GM19438 (cell line): ENCODE results near the gene CUL7.
A peak's percentile ranks its signal among the peaks of the same experiment; 100 is the strongest.

Experiments
- ATAC-seq: cut with Tn5 transposase; IDR thresholded peaks from one replicate; pipeline ENCODE4 v1.9.1; 2021; ENCODE audit warnings: low read depth; ENCODE audit not compliant: unreplicated experiment

The CUL7 gene

DNA sequence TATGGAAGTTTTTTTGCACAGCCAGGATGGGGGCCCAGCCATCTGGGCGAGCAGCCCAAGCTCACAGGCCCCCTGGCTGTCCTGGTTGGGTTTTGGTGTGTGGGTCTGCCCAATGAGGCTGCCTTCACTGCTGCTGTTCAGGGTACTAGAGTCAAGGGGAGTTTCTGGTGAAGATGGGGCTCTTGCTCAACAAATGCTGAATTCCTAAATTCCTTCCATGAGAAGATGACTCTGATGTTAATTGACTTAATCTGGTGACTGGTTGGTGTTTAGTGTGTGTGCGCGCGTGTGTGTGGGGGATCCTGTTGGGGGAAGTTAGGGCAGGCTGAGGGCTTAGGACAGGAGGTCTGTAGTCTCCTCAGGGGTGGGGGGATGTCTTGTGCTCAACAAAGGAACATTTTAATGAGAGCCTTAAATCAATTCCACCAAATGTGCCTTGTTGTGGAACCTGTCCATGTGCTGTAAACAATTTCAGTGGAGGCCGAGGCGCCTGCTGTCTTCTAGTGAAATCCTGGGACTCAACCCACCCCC lies 24.4 kb upstream of the CUL7 start:
- ATAC-seq = no peak

DNA sequence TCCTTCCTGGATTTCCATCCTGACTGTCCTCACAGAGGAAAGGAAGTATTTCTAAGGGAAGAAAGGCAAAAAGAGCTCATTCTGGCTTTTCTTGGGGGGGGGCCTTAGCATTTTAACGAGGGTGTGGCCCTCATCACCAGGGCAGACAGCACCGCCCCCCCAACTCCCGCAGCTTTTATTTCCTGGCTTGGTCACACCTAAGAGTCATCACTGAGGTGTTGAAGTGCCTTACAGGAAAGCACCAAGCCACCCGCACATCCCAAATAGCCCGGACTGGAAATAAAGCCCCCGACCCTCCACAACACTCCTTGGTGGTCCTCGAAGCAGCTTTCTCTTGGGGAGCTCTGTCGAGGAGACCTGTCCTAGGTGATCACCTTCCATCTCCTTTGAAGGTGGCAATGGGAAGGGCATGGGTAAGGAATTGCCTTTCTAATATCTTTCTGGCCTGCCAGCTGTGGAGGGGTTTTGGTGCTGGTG lies 23.7 kb upstream of the CUL7 start:
- no peak for ATAC-seq

DNA sequence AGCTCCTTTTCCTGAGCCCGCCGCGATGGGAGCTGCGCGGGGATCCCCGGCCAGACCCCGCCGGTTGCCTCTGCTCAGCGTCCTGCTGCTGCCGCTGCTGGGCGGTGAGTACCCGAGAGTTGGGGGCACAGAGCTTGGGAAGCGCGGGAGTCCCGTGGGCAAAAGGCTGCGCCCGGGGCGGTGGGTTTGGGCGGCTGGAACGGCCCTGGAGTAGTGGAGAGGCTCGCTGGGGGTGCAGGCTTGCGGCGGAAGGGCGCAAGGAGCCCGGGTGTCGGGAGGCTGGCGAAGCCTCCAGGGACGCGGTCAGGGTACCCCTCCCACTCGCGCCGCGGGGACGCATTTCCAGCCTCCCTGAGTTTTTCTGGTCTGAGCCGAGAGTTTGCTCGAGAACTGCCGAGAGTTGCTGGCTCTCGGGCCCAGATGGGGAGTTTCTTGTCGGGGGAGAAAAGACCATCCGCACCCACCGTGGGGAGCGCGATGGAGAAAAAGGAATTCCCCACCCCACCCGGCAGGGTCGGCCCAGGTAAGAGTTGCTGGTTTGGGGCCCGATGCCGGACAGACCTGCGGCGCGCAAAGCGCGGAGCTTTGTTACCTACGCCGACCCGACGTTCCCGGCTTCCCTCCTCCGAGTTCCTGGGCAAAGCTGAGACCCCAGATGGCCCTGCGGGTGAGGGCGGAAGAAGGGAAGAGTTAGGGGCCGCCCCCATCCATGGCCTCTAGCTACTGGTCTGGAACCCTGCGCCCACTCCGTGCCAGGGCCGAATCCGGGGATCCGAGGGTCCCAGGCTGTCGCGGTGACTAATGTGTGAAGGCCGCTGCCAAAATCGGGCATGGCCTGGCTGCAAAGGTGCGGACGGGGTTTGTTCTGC lies 23.0 kb upstream of the CUL7 start:
- no peak for ATAC-seq

DNA sequence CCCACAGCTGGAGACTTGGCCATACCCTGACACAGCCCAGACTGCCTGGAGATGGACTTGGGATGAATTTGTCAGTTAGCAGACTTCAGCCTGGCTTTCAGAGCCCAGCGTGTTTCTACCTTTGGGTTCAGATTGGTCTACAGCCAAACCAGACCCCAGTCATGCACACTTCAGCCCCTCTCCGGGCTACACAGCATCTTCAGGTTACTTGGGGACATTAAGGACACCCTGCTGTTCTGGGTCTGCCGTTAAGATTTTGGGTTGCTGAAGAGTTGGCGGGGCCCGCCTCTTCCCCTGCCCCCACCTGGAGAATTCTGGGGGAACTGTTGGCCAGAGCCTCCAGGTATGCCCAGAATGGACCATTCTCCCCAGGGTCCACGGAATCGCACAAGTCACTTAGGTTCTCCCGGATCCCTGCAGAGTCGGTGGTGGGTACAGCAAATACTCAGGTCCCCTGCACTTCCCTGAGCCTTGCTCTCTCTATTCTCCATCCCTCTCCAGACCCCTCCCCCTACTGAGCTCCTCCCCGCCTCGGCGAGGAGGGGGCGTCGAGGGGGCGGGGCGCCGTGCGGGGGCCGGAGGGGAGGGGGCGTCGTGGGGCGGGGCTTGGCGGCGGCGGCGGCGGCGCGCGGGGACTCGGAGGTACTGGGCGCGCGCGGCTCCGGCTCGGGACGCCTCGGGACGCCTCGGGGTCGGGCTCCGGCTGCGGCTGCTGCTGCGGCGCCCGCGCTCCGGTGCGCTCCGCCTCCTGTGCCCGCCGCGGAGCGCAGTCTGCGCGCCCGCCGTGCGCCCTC lies 22.2 kb upstream of the CUL7 start, which contains the start of gene PTK7:
TSS of gene PTK7 (plus strand) at position 645 of the 794 bp plus-strand sequence. CDS start 175 bp downstream, outside the sequence.
- no peak for ATAC-seq

DNA sequence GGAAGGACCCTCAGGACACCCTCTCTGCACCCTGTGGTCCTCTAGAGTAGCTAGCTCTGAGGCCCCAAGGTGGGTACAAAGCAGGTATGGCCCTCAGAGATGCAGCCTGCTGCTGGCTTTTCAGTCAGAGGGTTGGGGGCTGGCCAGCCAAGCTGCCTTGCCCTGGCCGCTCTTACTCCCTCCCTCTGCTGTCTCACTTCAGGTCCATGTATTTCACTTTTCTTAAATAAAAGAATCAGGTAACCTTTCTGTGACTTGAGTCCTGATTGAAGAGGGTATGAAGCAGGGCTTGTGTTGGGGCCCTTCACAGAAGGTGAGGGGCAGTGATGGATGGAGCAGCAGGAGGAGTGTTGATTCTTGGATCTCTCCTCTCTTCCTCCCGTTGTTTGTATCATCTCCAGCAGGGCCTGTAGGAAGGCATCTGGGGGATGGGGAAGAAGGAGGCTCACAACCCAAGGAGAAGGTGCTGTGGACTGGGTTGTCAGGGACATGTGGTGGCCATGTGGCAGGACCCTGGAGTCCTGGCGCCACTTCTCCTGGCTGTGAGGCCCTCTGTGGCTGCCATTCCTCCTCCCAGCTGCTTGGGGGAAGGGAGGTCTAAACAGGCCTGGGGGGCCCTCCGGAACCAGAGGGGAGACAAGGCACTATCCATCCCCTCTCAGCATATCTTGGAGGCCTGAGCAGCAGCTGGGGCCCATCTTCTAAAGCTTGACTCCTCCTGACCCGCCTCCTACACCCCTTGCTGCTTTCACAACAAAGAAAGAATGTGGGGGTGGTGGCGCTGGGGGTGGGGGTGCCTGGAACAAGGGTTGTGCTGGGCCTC lies 21.4 kb upstream of the CUL7 start:
- no peak for ATAC-seq

DNA sequence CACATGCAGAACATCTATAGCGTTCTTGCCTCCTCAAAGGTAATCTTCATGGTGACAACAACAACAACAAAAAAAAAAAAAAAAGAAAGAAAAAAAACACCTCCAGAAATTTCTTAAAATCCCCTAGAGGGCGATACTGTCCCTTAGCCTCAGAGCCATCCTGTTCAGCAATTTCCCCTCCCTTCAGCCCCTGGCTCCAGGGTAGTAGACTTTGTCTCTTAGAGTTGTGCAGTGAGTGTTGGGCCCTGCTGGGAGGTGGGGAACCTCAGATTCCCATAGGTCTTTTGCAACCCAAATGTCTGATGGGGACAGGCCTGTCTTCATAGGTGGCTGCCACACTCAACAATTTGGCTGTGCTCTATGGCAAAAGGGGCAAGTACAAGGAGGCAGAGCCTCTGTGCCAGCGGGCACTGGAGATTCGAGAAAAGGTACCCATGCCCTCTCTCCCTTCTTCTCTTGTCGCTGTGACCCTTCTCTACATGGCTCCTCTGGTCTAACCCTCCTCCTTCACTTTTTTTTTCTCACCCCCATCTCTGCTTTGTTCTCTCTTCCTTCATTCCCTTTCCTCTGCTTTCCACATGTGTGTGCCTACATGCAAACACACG lies 16.5 kb upstream of the CUL7 start:
- no peak for ATAC-seq

DNA sequence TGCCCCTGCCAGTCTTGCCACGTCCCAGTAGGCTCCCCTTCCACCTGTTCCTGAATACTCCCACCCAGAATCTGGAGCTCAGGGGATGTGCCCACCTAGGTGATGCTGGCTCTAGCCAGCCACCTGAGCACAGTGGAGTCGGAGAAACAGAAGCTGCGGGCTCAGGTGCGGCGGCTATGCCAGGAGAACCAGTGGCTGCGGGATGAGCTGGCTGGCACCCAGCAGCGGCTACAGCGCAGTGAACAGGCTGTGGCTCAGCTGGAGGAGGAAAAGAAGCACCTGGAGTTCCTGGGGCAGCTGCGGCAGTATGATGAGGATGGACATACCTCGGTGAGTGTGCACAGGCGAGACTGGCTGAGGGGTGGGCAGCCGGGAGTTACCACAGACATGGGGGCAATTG lies 9.2 kb upstream of the CUL7 start:
- ATAC-seq = no peak

DNA sequence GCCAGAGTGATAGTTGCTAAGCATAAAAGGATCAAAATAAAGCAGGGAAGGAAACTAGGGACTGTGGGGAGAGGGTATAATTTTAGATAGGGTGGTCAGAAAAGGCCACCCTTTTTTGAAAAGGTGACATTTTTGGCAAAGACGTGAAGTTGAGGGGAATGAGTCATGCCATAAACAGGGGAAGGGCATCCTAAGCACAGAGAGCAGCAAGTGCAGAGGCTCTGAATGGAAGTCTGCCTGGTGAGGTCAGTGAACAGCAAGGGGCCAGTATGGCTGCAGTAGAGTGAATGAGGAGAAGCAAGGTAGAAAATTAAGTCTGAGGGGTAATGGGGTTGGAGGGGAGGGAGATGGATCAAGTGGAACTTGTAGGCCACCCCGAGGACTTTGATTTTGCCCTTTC lies 8.2 kb upstream of the CUL7 start:
- ATAC-seq = no peak

DNA sequence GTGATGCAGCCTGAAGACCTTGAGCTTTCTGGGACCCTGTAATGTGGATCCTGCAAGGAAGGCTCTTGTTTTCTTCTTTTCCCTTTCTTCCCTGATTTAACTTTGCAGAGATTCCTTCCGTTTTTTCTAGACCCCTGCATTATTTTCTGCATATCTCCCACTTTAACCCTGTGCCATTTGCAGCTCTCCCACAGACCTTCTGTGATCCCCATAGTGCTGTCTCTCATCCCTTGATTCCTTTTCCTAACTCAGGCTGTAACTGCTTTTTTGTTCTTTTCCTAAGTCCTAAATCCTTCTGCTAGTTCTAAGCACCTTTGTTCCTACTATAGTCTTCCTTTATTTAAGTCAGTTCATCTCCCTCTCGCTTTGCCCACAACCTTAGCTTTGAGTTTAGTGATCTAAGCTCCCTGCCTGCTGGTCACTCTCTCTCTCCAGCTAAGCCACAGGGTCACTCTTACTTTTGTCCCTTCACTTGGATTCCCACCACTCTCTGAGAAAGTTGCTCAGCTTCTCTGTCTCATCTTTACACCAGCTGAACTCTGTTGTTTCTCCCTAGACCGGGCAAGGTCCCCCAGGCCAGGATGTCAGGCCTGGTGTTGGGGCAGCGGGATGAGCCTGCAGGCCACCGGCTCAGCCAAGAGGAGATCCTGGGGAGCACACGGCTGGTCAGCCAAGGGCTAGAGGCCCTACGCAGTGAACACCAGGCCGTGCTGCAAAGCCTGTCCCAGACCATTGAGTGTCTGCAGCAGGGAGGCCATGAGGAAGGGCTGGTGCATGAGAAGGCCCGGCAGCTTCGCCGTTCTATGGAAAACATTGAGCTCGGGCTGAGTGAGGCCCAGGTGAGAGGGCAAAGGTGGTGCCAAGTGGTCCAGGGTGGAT lies 7.3 kb upstream of the CUL7 start:
- ATAC-seq = no peak

DNA sequence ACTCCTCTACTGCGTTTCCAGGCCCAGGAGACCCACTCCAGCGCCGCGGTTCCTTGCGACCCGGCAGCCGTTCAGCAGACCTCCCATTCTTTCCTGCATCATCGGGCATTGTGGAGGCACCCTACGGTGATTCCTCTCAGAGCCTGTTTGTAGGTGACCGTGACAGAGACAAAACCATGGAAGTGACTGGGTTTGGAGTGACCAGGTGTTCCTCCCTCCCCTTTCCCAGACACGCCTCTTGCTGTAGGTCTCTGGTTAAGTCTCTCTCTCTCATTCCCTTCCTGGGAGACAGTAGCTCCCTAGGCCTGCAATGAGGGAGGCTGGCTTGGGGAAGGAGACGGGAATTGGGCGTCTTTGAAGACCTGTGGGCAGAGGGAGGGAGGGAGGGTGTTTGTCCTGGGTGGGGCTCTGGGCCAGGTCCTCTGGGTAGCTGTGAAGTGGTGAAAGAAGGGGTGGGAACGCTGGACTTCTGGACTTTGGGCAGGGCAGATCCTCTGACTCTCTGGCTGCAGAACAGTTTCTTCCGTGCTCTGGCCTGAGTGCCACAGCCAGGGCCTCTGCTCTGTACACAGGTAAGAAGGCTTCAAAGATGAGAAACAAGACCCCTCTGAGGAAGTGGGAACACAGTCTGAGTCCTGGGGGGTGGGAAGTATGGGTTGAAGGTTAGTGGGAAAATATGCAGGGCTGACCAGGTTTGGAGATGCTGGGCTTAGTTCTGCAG lies 6.5 kb upstream of the CUL7 start:
- no peak for ATAC-seq

DNA sequence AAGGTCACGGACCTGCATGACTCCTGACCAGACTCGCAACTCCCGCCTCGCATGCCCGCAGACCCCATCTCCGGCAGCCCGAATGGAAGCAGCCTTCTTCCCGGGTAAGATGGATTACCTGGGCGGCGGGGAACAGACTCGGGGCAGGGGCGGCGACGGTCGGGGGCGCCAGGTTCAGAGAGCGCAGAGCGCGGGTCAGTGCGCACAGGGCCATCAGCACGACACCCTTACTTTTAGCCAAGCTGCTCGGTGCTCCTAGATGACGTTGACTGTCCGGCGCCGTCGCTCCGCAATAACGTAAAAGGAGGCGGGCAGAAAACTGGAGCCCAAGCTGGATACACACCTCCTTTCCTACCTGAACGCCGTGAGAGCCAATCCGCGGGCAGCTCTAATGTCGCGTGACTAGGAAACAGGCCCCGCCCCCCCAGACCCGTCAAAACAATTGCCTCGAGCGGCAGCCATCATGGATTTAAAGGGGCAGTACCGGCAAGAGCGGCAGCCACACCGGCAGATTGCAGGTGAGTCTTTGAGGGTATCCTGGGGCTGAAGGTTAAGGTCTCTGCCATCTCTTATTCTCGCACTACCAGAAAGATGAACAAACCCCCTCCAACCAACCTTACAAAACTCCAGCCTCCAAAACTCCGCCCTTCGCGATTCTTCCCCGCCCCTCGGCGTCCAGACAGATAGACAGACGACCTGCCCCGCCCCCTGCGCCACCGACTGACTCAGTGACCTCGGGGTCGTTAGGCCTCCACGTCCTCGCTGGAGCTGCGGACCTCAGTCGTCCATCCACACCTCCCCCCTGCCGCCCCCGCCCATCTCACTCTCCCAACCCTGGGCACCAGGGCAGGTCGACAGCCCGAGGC lies 5.8 kb upstream of the CUL7 start, which contains the start of the genes KLC4 and MRPL2:
TSS of gene KLC4 (plus strand) at position 464 of the 866 bp plus-strand sequence. CDS start 1,705 bp downstream, outside the sequence.
TSS of gene MRPL2 (minus strand) at position 267 of the 866 bp plus-strand sequence. CDS start at position 214, 53 bp downstream.
- ATAC-seq = peak; percentile 89

DNA sequence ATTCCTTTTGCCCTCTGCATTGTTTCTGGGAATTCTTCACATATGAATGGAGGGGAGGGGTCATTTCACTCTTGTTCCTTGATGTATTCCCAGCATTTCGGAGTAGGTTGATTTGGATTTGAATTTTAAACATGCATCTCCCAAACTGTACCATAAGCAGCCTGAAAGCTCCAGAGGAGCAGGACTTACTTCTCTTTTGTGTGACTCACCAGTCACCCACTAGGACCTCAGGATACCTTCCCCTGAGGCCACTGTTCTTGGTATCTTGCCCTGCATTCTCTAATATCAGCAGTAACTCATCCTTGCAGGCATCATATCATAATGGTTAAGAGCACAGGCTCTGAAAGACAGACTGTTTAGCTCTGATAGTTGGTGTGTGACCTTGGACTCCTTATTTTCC lies 4.9 kb upstream of the CUL7 start:
- ATAC-seq = no peak

DNA sequence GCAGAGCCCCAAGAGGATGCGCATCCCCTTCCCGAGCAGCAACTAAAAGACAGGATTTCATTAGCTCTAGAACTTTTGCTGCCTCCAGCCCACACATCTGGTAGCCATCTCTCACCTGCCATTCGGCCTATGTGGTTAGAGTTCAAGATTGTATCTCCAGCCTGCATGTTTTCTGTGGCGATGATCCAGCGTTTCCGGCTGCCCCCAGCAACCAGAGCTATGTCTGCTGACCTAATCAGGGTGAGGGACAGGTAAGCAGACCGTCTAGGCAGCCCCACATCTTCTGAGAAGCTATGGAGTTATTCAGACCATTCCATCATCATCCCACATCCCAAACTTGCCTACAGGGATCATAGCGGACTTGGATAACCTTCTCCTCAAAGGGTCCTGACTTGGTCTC lies 2.3 kb upstream of the CUL7 start:
- ATAC-seq = no peak

DNA sequence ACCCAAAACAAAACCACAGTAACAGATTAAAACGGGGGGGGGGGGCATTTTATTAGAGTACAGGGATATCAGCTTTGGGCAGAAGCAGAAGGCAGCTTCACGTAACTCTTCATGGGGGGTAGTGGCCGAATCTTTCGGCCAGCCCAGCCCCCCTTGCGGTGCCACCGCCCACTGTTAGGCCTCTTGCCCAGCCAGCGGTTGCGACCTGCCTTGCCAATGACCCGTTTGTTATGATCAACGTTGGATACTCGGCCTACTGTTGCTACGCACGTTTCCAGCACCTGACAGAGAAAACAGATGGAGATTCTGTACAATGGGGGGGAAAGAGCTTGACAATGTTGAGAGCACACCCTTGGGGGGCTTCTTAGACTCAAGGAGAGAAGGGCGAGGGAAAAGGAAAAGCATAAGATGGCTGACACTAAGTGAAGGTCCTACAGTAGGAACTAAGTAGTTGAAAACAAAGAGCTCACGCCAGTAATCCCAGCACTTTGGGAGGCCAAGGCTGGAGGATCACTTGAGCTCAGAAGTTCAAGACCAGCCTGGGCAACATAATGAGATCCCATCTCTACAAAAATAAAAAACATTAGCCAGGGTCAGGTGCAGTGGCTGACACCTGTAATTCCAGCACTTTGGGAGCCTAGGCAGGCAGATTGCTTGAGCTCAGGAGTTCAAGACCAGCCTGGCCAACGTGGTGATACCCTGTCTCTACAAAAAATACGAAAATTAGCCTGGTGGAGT lies 724 bp upstream of the CUL7 start:
- ATAC-seq = no peak

DNA sequence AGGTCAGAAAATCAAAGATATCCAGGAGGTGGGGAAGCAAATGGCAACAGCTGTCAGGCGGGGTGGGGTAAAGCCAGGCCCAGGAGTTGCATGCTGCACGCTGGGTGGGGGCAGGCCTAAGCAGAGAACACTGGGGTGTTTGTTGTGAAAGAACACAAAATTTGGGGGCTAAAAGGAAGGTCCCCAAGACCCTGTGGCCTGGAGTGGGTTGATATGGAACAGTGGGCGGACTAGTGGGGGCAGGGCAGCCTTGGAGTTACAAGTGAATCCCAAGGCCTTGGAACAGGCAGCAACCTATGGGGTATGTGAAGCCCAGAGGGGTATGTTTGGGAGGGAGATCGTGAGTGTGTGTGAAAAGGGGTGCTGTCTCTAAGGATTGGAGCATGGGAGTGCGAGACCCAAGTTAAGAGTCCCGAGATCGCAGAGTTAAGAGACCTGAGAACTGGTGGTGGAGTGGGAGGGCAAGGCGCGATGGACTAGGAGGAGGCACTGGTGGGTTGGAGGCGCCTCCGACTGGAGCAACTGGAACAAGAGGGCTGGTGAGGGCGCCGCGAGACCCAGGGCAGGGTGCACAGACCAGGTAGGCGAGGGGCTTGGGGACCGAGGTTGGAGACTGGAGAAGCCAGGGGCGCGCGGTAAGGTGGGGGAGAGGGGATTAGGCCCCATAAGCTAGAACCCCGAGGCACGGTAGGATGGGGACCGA lies 658 bp downstream of the CUL7 start:
- ATAC-seq = peak; percentile 34

DNA sequence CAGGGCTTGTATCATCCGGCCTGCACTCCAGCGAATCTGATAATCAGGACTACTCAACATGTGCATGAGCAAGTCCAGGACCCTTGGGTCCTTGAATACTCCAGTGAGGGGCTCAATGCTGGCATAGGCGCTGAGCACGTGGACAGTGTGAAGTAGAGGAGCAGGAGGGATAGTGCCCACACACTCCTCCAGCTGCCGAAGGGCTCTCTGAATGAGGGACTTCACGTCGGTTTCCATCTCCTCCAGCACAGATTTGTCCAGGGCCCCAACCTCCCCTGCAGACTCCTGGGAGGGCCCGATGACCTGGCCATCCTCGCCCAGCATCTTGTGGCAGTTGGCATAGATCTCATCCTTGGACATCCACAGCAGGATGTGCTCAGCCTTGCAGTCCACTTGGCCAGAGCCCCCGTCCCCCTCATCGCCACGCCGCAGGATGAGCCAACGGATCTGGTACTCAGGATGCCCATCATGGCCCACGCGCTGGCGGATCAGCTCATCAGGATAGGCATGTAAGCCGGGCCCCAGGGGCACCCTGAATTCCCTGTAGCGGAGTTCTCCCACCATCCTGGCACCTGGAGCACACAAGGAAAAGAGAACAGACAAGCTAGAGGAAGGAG lies 1.3 kb downstream of the CUL7 start:
- no peak for ATAC-seq
